CD4-positive, alpha-beta T cell treated with Interleukin-15 for 4 hours (primary cell): Measurements from ENCODE around the gene TNFAIP2.
A peak's percentile ranks its signal among the peaks of the same experiment; 100 is the strongest.
"Not testable (repeated sequence)": the region's sequence is repeated elsewhere in the genome, so short reads cannot be mapped to it uniquely, and the experiment has no call there.

Source experiments
- DNase-seq: peaks from one replicate; pipeline ENCODE4 v3.0.0-alpha.2; 2020; ENCODE audit warnings: low spot score

Gene TNFAIP2

GRCh38 chr14:103155826-103156394 is 32.6 kb downstream of the TNFAIP2 start:
- no peak for DNase-seq

GRCh38 chr14:103156651-103157378 is 33.6 kb downstream of the TNFAIP2 start:
- DNase-seq = no peak

- no peak for DNase-seq
Measured at GRCh38 chr14:103157969-103158368, 34.7 kb downstream of the TNFAIP2 start.

GRCh38 chr14:103158688-103159087 is 35.4 kb downstream of the TNFAIP2 start:
- DNase-seq = no peak

GRCh38 chr14:103160321-103161053 is 37.2 kb downstream of the TNFAIP2 start:
- DNase-seq = no peak

- no peak for DNase-seq
Measured at GRCh38 chr14:103161054-103161397, 37.8 kb downstream of the TNFAIP2 start.

- no peak for DNase-seq
Measured at GRCh38 chr14:103163199-103163598, 39.9 kb downstream of the TNFAIP2 start.

- DNase-seq = no peak
Measured at GRCh38 chr14:103164006-103164405, 40.7 kb downstream of the TNFAIP2 start.

GRCh38 chr14:103164779-103165178 is 41.5 kb downstream of the TNFAIP2 start:
- DNase-seq = no peak

- no peak for DNase-seq
Measured at GRCh38 chr14:103165323-103165722, 42.1 kb downstream of the TNFAIP2 start.

- DNase-seq = no peak
Measured at GRCh38 chr14:103169954-103170353, 46.7 kb downstream of the TNFAIP2 start.

GRCh38 chr14:103171206-103171605 is 47.9 kb downstream of the TNFAIP2 start:
- DNase-seq = not testable (repeated sequence)

GRCh38 chr14:103172921-103173320 is 49.7 kb downstream of the TNFAIP2 start:
- no peak for DNase-seq

GRCh38 chr14:103173887-103174286 is 50.6 kb downstream of the TNFAIP2 start:
- DNase-seq = not testable (repeated sequence)

- not testable (repeated sequence) for DNase-seq
Measured at GRCh38 chr14:103176176-103176575, 52.9 kb downstream of the TNFAIP2 start.

- DNase-seq = no peak
Measured at GRCh38 chr14:103177376-103177775, 54.1 kb downstream of the TNFAIP2 start.

- no peak for DNase-seq
Measured at GRCh38 chr14:103178521-103178920, 55.3 kb downstream of the TNFAIP2 start.

- no peak for DNase-seq
Measured at GRCh38 chr14:103179094-103179493, 55.8 kb downstream of the TNFAIP2 start.

- DNase-seq = no peak
Measured at GRCh38 chr14:103180331-103180730, 57.1 kb downstream of the TNFAIP2 start.

- no peak for DNase-seq
Measured at GRCh38 chr14:103184046-103184445, 60.8 kb downstream of the TNFAIP2 start.

- DNase-seq = peak; percentile 5
Measured at GRCh38 chr14:103185051-103186029, 62.1 kb downstream of the TNFAIP2 start.

- DNase-seq = no peak
Measured at GRCh38 chr14:103186241-103186822, 63.1 kb downstream of the TNFAIP2 start.
